ENCODE data around the gene RDH14.

RDH14 gene

DNA sequence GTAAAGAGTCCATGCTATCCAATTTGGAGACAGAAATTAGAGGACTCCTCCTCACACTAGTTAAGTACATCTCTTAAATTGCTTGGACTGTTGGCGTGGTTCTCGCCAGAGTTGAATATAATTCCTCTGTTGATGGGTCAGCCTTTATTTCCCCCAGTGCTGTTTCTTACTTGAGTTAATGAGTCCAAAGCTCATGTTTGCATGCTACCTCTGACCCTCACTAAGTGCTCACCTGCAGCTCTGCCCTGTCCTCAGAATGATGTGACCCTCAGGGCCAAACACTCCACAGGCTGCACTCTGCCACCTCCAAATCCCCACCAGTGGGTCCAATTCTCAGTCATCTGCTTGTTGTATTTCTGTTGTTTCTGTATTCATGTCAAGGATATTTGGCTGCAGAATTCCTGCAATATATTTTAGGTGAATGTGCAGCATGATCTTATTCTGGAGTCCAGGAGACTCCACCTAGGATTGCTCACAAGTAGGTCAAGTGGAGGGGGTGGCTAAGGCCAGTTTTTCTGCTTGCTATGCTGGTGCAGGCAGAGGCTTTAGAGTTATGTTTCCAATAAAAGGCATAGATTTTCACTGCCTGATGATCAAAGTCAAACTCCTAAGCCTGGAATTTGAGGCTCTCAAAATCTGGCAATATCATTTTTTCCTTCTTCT, 37.8 kb downstream of the RDH14 start:
- DNase-seq, result no peak

GRCh38 chr2:18520451-18521425, 39.7 kb downstream of the RDH14 start:
- peak in 53 of 56 donors; percentile 3 to 89 (median 55) for DNase-seq

DNA sequence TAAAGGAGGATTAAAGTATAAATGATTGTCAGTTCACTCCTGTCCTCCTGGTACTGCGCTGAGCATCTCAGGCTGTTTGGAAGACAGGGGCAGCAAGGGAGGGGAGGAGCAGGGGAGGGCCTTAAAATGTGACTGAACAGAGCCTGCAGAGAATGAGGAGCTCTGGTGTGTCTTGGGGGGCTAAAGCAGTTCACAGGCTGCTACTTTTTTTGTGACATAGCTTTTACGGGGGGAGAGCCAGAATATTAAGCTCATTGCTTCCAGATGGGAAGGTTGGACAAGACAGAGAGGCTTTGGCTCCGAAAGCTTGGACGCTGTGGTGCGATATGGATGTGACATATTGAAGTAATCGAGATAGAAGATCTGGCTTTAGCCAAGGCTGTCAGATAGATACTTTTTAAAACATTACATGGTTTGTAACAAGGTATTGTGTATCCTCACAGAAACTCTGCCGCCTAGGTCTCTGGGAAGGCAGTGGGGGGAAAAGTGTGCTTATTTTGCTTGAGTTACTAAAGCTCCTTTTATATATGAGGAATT, 40.5 kb downstream of the RDH14 start:
- DNase-seq, result no peak

DNA sequence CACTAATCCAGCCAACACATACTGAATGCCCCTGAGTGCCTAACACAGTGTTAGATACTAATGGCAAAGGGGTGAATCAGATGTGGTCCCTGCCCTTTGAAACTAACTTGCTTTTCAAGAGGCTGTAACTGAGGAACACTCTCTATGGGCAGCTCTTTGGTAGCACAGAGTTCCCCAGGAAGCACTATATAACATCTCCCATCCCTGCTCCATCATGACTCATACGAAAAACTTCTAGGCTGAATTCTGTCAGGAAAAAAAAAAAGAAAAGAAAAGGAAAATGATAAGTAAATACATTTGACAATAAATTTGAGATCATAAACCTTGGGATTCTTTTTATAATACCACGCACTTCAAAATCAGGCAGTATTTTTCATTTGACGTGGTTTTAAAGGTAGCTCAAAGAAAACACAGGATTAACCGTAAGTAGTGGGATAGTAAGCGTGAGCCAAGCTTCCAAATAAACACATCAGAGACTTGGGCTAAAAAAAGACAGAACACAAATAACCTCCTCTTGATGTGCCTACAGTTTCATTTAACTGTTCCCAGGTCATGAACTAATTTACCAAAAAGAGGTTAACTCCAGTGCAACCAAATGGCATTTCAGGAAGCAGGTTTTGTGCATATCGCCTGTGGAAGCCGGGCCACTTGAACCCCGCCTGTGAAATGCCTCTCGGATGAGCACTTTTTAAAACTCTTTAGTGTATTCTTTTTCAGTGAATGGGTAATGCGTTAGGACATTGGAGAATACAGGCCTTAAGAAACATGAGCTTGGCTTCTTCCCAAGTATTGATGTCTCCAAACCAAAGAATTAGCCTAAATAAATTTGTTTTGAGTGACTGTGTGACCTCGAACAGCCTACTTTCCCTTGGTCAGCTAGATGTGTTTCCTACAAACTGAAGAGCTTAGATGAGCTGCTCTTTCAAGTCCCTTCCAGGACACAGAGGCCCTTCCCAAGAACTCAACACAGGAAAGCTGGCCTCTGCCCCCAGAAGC, 42.0 kb downstream of the RDH14 start:
- no peak for DNase-seq

- no peak for DNase-seq
These were observed 43.1 kb downstream of the RDH14 start for GRCh38 chr2:18517386-18517785.

- DNase-seq, result no peak
These were observed 44.3 kb downstream of the RDH14 start for GRCh38 chr2:18516112-18516511.

GRCh38 chr2:18514526-18515461, 45.7 kb downstream of the RDH14 start:
- DNase-seq, result no peak

DNA sequence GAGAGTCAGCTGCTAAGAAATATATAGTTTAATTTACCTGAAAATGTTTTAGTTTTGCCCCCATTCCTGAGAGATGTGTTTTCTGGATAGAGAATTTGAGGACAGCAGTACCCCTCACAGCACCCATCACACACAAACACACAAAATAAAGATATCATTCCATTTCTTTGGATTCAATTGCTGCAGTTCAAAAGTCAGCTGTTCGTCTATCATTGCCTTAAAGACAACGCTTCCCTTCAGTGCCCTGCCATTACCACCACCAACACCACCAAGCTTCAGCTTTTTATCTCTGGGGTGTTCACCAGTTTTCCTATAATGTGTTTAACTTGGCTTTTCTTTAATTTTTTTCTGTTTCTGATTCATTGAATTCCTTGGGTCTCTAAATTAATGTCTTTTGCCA, 49.7 kb downstream of the RDH14 start:
- no peak for DNase-seq

GRCh38 chr2:18506883-18507509, 53.5 kb downstream of the RDH14 start:
- DNase-seq, result no peak

DNA sequence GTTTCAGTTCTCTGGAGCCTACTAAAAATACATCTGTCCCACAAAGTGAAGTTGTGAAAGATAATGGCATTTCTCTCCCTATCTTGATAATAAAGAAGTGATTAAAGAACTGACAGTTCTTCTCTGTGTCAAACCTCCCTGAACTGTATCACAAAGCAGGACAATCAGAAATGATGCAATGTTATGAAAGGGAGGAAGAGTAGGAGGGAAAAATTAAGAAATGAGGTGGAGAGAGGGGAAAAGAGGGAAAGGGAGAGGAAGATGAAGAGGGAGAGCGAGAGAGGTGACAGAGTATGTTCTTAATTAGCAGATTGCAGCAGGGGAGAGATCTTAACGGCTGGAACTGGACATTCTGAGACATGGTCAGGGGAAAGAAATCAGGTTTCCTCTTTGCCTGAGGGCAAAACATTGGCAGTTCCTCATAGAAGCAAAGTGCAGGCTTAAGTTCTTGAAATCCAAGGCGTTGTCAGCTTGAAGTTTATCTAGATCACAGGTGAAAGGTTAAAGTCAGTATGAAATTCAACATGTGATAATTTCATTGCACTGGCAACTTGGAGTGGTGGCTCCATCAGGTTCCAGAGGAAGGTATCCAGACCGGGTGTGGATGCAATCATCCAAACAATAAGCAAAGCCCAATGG, 54.6 kb downstream of the RDH14 start:
- no peak for DNase-seq

Measured in nucleus accumbens (tissue), 56 donors.